Measurements from ENCODE around the gene PEAK1.
"Not testable (repeated sequence)": the region's sequence is repeated elsewhere in the genome, so short reads cannot be mapped to it uniquely, and the experiment has no call there.

The PEAK1 gene

GRCh38 chr15:77292969-77293558 lies 126.8 kb downstream of the PEAK1 start:
- no peak for DNase-seq

- no peak for DNase-seq
Observed at GRCh38 chr15:77291107-77291506, 128.8 kb downstream of the PEAK1 start.

DNA sequence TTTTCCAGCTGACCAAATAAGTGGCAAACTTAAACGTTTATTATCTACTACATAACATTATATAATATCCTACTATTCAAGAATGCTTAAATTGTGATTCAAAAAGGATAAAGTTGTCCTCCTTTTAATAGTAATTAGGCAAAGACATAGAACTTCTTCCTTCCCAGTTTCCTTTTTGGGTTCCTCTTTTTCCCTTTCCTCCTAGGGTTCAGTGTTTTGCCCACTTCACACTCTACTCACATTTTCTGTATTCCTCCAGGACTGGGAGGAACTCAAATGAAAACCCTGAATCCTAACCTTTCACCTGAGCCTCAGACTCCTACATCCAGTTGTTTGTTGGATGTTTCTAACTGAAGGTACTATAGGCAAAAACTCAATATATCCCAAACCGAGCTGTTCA lies 132.5 kb downstream of the PEAK1 start:
- no peak for DNase-seq

DNA sequence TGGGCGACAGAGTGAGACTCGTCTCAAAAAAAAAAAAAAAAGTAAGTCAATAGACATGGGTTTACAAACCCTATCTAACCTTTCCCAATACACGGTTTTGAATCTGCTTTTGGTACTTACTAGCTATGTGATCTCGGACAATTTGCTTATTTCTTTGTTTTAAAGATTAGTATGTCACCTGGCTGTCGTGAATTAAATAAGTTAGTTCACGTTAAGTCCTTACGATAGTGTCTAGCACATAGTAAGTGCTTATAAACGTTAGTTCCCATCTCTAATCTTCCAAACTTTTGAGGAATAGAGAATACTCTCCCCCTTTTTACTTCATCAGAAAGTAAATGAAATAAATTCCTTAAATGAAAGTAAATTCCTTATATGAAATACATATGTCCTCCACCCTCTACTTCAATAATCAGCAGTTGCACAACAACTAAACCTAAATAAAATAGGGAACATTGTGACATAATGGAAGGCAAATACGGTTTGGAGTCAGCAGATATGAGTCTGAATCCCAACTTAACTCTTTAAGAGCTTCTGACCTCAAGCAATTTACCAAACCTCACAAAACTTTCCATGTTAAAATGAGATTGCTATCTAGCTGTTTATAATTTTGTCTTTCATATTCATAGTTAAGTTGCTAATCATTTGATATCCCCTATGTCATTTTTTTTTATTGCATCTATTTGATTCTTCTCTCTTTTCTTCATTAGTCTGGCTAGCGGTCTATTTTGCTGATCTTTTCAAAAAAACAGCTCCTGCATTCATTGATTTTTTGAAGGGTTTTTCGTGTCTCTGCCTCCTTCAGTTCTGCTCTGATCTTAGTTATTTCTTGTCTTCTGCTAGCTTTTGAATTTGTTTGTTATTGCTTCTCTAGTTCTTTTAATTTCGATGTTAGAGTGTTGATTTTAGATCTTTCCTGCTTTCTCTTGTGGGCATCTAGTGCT lies 134.6 kb downstream of the PEAK1 start:
- DNase-seq, result no peak

GRCh38 chr15:77282333-77282732 lies 137.6 kb downstream of the PEAK1 start:
- DNase-seq, result no peak

DNA sequence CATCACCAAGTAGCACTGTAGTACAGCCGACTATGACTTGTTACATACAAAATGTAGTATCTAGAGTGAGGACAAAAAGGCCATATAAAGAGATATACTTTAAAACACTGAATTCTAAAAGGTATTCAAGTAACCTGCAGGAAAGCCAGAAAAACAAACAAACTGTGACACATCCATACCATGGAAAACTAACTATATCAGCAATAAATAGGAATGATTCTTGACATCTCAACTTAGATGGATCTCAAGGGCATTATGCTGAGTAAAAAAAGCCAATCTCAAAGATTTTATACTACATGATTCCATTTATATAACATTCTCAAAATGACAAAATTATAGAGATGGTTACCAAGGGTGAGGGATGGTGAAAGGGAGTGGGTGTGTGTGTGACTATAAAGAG lies 143.0 kb downstream of the PEAK1 start:
- DNase-seq, result no peak

DNA sequence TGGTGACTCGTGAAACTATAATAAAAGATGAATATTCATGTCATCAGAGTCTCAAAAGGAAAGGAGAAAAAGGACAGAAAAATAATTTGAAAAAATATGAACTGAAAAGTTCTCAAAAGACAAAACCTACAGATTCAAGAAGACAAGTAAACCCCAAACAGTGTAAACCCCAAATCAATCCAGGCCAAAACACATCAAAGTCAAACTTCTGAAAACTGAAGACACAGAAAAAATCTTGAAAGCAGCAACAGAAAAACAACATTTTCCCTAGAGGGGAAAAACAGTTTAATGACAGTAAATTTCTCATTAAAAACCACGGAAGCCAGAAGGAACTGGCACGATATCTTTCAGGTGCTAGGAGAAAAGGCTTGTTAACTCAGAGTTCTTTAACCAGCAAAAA lies 143.8 kb downstream of the PEAK1 start:
- DNase-seq, result no peak

DNA sequence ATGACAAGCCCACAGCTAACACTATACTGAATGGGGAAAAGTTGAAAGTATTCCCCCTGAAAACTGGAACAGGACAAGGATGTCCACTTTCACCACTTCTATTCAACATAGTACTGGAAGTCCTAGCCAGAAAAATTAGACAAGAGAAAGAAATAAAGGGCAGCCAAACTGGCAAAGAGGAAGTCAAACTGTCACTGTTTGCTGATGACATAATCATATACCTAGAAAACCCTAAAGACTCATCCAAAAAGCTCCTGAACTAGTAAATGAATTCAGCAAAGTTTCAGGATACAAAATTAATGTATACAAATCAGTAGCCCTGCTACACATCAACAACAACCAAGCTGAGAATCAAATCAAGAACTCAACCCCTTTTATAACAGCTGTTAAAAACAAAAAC lies 146.8 kb downstream of the PEAK1 start:
- DNase-seq, result not testable (repeated sequence)

DNA sequence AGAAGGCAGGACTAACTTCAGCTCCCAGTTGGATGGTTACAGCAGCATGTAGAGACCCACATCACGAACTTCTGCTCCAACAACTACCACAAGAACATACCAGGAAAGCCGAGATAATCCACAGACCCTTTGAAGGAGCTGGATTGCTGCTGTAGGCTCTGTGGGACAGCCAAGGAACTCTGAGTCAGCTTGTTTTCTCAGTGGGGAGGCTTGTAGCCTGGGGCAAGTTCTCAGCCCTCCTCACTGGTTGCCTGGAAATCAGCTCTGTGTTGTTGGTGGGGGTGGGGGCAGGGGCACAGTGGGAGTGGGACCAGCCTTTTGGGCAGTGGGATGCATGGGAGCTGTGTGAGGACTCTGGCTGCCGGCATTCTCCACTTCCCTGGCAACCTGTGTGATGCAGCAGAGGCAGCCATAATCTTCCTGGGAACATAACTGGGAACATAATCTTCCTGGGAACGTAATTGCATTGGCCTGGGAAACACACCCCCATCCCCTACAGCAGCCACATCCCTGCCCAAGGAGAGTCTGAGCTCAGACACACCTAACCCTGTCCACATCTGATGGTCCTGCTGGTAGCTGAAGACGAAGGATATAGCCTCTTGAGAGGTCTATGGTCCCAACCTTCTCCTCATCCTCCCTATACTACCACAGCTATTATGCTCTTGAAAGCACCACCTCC lies 153.1 kb downstream of the PEAK1 start:
- no peak for DNase-seq

DNA sequence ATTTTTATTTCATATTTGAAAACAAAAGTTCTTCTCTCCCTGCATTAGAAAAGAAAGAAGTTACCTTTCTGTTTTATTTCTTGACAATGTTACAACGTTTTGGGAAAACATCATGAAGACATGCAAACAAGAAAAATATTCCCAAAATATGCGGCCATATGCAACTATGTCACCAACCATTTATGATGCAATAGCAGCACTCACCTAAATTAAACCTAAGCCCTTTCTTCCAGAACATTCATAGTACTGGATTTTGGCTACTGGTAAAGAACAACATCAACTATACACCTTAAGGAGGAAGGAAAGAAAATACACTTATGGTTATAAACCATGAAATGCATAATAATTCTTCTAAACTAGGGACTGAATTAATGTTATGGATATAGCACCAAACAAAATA lies 164.5 kb downstream of the PEAK1 start:
- DNase-seq, result no peak

GRCh38 chr15:77251662-77252061 lies 168.2 kb downstream of the PEAK1 start:
- DNase-seq, result no peak

DNA sequence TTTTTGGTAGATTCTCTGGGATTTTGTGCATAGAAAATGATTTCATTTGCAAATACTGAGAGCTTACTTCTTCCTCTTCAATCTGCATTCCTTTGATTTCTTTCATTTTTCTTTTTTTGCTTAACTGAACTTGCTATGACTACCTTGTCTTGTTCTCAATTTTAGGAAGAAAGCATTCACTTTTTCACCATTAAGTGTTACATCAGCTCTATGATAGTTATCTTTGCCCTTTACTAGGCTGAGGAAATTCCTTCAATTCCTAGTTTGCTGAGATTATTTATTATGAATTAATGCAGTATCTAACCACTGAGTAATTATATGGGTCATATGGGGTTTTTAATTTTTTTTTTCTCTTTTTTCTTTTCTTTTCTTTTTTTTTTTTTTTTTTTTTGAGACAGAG lies 172.8 kb downstream of the PEAK1 start:
- DNase-seq, result no peak

- DNase-seq, result no peak
Observed at GRCh38 chr15:77243716-77244401, 176.0 kb downstream of the PEAK1 start.

DNA sequence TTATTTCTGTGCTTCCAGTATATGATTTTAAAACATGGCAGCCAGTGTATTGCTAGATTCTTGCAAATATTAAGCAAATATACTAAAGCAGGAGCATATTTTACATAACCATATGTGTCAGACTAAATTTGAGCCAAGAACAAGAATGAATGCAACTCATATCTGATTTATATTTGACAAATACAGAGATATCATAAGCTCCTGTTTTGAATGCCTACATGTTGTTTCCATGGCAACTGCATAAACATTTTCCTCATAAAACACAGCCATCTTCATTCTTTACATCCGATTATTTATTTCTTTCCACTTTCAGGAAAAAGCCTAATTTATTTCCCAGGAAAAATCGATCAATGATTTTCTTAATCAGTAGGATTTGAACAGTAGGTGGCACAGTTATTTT lies 176.8 kb downstream of the PEAK1 start:
- no peak for DNase-seq

DNA sequence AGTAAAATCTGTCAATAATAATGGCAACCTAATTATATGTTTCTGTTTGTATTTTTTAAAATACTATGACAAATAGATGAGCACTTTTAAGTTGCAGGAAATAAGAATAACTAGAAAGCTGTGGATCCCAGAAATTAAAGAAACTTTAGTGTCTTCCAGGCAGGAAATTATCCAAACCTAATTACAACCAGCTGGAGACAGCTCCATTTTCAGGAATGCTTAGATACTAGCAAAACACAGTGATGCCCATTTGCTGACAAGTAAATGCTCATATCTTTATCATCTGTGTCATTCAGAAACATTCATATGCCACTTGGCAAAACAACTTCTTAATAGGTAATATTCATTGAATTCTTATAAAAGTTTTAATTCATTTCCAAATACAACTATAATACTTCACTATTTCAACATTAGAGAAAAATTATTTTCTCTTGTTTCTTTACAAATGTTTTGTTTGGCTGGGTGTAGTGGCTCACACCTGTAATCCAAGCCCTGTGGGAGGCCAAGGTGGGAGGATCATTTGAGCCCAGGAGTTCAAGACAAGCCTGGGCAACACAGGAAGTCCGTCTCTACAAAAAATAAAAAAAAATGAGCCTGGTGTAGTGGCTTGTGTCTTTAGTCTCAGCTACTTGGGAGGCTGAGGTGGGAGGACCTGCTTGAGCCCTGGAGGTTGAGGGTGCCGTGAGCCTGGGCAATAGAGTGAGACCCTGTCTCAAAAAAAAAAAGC lies 179.9 kb downstream of the PEAK1 start:
- no peak for DNase-seq

GRCh38 chr15:77235566-77235965 lies 184.3 kb downstream of the PEAK1 start:
- no peak for DNase-seq

DNA sequence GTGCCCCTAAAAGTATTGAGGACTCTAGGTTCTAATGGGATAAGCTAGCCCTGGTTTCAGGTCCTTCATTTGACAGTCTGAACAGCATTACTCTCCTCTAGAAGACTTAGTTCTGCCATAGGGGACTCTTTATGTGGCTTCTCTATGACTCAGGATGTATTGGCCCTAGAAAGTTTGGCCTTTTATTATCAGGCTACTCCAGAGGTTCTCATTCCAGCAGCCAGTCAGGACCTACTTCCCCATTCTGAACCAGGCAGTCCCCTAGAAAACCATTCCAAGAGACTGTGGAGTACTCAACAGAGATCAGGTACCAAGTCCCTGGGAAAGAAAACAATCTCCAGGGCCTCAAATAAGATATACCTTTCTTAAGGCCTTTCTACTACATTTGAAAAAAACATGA lies 191.1 kb downstream of the PEAK1 start:
- no peak for DNase-seq

- DNase-seq, result no peak
Observed at GRCh38 chr15:77226652-77227051, 193.3 kb downstream of the PEAK1 start.

DNA sequence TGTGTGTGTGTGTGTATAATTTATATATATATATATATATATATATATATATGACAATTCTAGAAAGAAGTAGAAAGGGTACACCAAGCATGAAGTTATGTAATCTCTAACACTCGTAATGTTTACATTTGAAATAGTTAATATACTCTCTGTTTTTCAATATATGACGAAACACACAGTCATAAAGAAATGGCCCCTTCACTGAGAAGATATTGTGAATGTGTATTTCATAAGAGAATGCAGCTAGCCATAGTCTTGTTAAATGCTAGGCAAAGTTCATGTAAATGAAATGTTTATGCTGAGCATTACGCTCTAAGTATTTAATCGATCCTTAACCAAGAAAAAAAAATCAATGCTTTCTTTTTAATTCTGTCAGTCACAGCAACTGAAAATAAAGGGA lies 194.3 kb downstream of the PEAK1 start:
- no peak for DNase-seq

GRCh38 chr15:77225088-77225487 lies 194.8 kb downstream of the PEAK1 start:
- no peak for DNase-seq

- no peak for DNase-seq
Observed at GRCh38 chr15:77224352-77224751, 195.6 kb downstream of the PEAK1 start.

DNA sequence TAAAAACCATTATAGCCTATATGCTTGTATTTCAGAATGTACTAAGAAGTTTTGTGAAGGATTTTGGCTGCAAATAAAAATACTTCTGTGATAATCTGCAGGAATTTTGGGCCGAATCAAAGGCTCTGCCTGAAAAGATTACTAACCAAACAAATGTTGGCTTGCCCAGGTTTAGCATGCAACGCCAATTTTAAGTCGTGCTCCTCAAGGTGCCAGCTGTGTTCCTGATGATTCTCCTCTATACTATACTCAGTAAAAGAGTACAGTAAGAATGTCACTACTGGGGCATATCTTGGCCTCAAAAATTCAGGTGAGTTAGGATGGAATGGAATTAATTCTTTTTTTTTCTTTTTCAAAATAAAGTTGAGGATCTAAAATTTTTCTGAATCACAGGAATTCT lies 198.2 kb downstream of the PEAK1 start:
- no peak for DNase-seq

- no peak for DNase-seq
Observed at GRCh38 chr15:77221174-77221573, 198.7 kb downstream of the PEAK1 start.
